Fibroblast of skin of scalp (primary cell): ENCODE results near the gene BSND.

Experiments
- DNase-seq: peaks from one replicate; pipeline ENCODE4 v3.0.0-alpha.2; 2013

BSND gene

DNA sequence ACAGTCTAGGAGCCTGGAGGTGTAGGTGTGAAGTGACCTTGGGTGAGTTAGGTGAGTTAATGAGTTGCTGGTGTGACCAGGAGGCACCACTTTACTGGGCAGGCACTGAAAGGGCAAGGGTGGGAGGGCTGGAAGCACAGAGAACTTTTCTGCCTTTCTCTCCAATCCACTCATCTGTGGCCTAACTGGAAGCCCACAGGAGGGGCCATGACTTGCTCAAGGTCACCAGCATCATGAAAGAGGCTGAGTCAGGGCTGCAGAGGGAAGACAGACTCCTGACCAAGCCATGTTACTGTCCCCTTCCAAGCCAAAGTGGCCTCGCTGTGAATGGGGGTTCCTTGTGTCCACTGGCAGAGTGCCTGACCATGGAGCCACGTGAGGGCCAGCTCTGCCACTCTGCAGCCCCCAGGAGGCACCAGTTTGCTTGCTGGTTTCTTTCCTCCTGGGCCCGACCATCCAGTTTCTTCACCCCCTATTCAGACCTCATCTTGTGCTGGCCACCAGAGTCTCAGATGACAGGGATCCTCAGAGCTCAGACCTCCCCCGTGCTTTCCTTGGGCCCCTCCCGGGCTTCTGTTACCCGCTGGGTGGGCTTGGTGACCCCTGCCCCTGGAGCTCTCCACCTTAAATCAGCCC lies 4.3 kb upstream of the BSND start:
- DNase-seq: no peak

- no peak for DNase-seq
Measured at GRCh38 chr1:54995013-54995760, 3.5 kb upstream of the BSND start.

DNA sequence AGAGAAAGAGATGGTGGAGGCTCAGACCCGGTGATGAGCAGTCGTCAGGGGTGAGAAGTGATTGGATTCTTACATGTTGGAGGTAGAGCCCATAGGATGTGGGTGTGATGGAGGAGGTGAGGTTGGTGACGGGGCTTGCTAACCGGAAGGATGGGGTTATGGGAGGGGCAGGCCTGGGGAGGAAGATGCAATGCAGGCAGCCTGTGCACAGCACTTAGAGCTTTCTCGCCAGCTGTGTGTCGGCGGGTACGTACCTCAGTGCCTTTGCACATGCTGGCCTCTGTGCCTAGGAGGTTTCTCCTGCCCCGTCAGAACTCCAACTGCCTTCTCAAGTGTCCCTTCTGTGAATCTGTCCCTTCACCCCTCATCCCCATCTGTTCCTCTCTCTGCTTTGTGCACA lies 2.9 kb upstream of the BSND start:
- DNase-seq: no peak

DNA sequence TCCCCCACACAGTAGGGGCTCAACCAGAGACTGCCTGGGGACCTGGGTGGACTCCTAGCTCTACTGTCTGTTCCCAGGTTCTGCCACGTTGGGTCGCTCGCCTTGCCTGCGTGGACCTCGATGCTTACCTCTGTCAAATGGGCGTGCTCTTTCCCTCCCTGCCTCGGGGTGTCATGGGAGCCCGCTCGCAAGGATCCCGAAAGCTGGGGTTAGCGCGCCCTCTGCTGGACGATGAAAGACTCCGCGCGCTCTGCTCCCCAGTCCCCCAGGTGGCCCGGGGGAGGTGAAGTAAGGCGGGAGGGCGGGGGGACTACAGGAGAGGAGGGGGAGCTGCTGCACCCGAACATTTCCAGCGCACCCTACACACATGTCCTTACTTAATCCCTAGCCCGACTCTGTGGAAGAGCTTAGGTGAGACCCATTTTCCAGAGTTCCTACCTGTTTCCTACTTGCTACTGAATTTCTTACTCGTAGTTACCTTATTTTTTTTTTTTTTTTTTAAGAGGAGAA lies 2.3 kb upstream of the BSND start:
- DNase-seq: peak; percentile 75

DNA sequence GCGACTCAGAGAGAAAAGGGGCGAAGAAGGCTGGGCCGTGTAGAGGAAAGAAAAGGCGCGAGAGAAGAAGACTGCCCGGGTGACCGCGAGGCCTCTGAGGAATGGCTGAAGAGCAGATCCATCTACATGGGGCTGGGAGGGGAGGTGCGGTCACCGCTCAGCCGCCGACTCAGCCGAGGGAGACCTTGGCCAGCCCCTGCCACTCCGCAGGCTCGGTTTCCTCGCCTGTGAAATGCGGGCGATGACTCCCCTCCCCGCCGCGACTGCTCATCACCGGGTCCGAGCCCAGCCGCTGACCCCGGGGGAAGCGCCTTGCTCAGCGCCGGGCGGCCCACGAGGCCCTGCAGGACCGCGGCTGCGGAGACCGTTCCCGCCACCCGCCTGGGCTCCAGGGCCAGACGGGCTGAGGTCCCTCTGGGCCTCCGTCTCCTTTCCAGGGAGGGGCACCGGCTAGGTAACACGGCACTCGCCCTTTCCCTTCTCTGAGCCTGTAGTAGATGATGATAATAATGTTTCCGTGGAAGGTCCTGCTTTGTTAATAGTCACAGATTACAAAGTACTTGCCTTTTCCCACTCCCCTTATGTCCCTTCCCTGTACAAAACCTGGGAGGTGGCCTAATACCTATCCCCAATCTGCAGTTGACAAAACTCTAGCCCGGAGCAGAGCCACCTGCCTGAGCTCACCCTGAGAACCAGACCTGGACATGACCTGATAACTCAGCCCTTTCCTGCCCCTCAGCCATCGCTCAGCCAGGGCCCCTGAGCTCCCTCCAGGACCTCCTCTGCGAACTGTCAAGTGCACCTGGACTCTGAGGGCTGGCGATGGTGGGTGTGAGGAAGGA lies 1.6 kb upstream of the BSND start:
- DNase-seq: no peak

GRCh38 chr1:54997711-54997986 lies 1.1 kb upstream of the BSND start:
- no peak for DNase-seq

GRCh38 chr1:54998100-54998499 lies 633 bp upstream of the BSND start:
- DNase-seq: no peak

DNA sequence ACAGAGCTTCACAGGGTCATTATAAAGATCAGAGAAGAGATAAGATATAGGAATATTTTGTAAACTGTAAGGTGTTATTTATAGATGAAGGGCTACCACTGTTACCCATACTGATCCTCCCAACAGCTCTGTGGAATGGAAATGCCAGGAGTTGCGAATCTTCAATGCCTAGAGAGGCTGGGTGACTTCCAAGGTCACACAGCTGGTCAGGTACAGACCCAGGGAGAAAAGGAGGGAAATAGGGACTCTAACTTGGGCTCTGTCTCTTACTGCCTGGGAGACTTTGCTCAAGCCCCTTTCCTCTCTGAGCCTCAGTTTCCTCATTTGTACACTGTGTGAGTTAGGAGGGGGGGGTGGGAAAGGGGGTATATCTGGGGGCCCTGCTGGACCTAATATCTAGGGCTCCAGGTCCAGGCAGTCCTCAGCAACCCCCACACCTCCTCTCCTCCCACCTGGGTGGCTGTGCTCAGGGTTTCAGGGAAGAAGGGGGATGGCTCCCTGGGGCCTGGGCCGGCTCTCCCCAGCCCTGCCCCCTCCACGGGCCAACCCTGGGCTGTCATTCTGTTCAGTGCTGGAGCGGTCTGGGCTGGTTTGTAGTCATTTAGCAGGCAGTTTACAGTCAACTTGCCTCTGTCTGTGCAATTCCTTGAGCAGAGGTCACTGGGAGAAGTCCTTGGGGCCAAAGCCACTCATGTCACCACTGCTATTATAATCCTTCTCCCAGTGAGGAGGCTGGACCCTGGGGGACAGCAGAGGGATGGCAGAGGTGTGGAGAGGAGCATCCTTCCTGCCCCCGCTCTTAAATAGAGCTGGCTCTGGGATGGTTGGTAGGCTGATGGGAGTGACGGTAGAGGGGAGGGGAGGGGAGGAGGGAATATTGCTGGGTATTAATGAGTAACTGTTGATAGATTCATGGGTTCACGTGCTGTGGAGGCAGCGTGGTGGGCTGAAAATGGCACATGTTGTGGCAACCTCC lies 1.7 kb downstream of the BSND start:
- no peak for DNase-seq

DNA sequence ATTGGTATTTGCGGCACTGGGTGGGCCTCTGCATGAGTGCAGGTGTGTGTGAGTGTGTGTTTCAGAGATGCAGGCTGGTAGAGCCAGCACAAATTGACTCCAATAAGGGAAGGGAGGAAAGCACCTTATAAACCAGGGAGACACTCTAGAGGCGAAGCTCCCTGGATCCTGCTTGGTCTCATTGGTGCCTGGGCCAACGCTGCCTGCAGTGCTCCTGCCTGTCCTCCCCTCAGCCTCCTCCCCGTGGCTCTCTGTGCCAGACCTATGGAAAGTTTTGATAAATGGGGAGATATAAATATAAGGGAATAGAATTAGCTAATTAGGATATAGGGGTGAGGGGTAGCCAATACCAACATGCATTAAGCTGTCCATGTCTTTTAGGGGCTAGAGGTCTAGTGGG lies 2.6 kb downstream of the BSND start:
- DNase-seq: no peak

GRCh38 chr1:55002686-55003085 lies 4.0 kb downstream of the BSND start:
- DNase-seq: no peak

GRCh38 chr1:55005351-55006140 lies 6.8 kb downstream of the BSND start:
- no peak for DNase-seq

DNA sequence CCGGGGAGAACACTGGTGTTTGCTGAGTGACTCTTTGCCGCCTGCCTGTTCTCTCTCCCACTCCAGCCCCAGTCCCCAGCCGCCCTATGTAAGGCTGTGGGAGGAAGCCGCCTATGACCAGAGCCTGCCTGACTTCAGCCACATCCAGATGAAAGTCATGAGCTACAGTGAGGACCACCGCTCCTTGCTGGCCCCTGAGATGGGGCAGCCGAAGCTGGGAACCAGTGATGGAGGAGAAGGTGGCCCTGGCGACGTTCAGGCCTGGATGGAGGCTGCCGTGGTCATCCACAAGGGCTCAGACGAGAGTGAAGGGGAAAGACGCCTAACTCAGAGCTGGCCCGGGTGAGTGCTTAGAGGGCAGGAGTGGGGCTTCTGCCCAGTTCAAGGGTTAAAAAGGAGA lies 8.2 kb downstream of the BSND start:
- DNase-seq: no peak

GRCh38 chr1:55007625-55008024 lies 8.9 kb downstream of the BSND start:
- DNase-seq: peak; percentile 80

- no peak for DNase-seq
Measured at GRCh38 chr1:55010194-55010886, 11.6 kb downstream of the BSND start.

DNA sequence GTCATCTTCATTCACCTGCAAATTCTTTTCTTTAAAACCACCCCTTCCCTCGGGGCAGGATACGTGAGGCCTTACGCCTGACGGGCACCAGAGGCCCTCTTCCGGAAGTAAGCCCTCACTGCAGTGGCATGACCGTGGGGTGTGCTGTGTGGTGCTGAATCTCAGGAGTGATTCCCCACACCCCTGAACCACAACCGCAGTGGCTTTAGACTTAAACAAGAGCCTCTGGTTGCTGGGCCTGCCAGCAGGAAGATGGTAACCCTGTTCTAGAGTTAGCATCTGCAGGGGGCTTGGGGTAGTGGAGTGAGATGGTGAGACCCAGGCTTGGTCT lies 12.1 kb downstream of the BSND start:
- DNase-seq: no peak

DNA sequence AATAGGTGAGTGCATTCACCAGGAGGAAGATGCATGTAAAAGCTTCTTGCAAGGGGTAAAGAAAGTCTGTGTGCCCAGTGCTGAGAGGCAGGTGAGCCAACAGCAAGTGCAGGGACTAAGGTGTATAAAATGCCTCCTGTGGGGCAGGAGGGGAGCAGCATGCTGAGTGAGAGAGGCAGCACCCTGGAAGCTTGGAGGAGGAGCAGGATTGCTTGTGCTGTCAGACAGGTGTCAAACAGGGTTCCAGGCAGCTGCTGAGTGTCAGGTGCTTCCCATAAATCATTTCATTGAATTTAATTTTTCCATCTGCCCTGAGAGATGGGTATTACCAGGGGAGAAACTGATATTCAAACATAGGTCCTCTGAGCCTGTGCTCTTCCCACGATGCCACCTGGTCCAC lies 13.9 kb downstream of the BSND start:
- DNase-seq: no peak

- no peak for DNase-seq
Measured at GRCh38 chr1:55015123-55015522, 16.4 kb downstream of the BSND start.

- peak; percentile 51 for DNase-seq
Measured at GRCh38 chr1:55015731-55016620, 17.2 kb downstream of the BSND start.

DNA sequence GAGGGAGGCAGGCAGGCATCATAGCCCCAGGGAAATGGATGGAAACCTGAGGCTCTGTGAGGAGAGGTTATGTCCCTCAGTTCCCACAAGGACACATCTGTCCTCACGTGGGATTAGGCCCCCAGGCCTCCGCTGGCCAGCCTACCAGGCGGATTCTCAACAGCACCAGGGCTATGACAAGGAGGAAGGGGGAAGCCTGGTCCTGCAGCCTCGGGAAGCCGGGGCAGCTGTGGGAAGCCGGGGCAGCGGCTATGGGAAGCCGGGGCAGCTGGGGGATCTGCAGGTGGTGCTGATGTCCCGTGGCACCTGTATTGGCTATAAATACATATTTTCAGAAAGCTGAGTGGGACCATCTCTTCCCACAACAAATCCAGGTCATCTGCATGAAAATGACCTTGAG lies 19.7 kb downstream of the BSND start:
- no peak for DNase-seq

GRCh38 chr1:55021942-55022546 lies 23.3 kb downstream of the BSND start:
- DNase-seq: peak; percentile 89
